HG03378 (cell line): ENCODE measurements around the gene LXN.
"Not testable (repeated sequence)": the region's sequence is repeated elsewhere in the genome, so short reads cannot be mapped to it uniquely, and the experiment has no call there.

ENCODE experiments used
- ATAC-seq: cut with Tn5 transposase; IDR thresholded peaks from one replicate; pipeline ENCODE4 v1.9.1; 2021; ENCODE audit warnings: mild to moderate bottlenecking, moderate library complexity; ENCODE audit not compliant: unreplicated experiment

Gene LXN

GRCh38 chr3:158672215-158673176 is at the start of gene LXN:
TSS of gene LXN (minus strand) at chr3:158672648. CDS start at chr3:158672478, 170 bp downstream.
- peak; percentile 99 for ATAC-seq

GRCh38 chr3:158722108-158722507 is 49.7 kb upstream of the LXN start:
- no peak for ATAC-seq

DNA sequence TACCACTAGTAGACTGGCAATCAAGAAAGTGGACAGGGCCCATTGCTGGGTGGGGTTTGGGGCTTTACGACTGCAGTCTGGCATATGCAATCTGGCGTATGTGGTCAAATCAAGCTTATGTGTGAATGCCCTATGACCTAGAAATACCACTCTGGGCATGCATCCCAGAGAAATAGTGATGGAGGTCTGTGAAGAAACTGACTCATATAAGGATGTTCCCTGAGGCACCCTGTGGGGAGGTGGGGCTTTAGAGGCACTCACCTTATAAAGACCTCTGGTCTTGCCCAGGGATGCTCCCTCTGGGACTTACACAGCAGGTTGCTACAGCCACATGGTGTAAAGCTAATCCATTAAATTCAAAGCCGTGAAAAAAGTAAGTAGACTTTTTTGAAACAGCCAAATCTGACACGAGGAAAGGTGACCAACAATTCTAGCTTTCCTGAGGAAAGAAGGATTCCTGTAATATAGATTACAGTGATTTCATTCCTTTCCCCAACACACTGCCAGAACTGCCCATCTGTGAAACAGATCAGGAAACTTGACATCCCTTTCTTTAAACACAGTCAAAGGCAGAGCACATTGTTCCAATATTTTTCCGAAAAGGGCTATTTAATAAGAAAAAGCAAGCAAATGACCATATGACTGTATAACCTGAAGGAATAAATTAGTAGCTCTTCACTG is 46.2 kb upstream of the LXN start:
- ATAC-seq, result no peak

DNA sequence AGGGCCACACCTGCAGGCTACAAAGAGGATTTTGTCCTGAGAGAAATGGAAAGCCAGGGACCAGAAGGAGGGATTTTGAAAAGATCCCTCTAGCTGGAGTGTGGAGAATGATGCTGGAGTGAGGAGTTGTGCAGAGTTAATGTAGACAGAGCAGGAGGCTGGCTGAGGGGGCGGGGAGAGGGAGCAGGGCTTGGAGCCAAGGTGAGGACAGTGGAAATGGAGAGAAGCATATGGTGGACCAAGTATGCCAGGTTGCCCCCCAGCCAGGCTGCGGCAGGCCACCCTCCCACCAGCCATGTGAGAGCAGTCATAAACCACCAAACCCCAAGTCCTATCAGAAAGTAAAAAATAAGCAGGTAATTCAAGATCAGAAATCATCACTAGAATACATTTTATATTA is 45.1 kb upstream of the LXN start:
- ATAC-seq, result no peak

DNA sequence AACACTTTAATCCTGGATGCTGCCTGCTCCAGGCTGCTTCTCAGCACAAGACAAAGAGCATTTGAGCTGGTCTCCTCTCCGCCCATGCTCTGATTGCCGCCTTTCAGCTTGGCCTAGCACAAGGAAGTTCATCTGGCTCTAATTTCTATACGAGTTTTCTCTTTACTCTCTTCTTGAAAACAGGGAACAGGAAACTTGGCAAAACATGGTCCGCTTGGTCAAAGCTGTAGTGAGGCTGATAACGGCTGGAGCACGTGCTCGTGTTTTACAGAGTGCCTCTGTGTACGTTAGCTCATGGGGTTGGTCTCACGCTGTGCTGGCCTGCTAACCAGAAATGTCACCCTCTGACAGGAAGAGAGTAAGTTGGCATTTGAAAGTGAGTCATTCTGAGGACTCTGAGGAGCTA is 40.6 kb upstream of the LXN start:
- no peak for ATAC-seq

DNA sequence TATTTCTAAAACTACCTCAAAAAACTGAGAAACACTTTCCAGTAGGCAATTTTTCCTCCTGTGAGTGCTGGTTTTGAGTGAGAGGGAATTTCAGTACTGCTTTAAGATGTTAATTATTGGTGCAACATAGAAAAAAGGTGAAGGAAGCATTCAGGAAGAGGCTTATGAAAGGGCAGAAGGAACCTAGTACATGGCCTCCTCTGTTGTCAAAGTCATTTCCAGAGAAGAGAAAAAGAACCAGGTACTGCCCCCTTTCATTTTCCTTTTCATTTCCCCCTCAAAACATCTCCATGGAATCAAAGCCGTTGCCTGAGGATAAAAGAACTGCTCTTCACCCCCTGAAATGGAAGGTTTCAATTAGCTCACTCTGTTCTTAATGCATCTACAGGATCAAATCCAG is 40.0 kb upstream of the LXN start:
- no peak for ATAC-seq

DNA sequence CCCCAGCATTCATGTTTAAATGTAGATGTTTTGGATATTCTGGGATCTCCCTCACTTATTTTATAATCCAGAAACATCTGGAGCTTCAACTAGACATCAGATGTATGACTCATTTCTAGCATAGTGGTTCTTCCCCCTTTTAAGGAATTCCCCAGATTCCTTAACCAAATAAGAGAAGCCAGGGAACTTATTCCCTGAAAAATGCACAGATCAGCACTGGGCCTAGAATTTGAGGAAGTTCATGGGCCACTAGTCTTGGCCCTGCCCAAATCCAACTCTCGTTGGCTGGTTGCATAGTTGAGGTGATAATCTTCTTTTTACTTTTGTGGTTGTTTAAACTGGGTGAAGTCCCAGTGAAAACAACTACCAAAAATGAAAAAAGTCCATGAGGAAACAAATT is 39.4 kb upstream of the LXN start:
- no peak for ATAC-seq

GRCh38 chr3:158710601-158711000 is 38.2 kb upstream of the LXN start:
- no peak for ATAC-seq

GRCh38 chr3:158709666-158710083 is 37.2 kb upstream of the LXN start:
- ATAC-seq, result no peak

- no peak for ATAC-seq
Measured at GRCh38 chr3:158703566-158703965, 31.1 kb upstream of the LXN start.

DNA sequence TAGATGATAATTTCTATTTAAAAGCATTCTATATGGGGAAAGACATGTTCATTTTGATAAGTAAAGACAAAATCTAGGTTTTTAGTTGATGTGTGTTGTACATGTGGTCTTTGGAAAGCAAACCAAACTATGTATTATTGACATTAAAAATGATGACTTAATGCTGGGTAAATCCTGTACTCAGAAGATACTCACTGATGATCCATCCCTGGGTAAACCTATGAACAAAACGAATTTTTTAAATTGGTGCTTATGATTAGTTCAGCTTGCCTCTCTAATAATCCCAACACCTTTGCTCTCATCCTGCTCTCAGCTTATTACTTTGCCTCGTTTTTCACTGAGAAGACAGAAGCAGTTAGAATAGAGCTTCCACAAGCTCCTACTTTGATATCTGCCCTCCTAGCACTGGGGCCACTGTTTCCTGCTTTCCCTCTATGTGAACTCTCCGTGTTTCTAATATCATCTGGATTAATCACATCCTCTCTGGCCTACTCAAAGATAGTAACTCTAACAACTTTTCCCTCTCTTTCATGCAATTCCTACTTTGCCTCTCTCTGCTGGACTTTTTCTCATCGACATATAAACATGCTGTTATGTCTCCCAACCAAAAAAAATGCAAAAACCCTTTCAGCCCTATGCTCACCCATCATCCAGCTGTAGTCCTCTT is 30.5 kb upstream of the LXN start:
- ATAC-seq, result no peak

DNA sequence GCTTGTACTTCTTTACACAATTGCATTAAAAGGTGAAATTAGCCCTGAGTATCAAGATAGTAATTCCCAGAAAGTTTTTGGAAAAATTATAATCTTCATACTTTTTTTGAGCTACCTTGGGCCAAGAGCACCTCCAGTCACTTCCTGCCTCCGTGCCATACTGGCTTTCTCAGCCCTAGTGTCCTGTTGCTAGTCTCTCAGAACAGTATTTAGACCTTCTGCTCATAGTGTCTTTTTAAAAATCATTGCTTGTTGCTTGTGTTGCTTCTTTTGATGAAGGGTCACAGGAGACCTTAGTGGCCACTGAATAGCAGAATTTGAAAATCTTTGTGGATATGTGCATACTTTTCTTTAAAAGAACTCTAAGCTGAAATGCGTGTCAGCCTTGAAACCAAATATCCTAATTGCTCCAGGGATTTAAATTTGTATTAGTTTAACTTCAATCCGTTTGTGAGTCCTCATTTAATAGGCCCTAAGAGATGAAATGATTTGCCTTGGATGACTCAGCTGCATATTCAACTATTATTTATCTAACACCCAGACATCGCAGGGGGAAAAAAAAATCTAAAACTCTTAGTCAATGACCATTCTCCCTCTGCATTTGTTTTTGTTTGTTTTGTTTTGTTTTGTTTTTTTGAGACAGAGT is 29.1 kb upstream of the LXN start:
- ATAC-seq, result no peak

DNA sequence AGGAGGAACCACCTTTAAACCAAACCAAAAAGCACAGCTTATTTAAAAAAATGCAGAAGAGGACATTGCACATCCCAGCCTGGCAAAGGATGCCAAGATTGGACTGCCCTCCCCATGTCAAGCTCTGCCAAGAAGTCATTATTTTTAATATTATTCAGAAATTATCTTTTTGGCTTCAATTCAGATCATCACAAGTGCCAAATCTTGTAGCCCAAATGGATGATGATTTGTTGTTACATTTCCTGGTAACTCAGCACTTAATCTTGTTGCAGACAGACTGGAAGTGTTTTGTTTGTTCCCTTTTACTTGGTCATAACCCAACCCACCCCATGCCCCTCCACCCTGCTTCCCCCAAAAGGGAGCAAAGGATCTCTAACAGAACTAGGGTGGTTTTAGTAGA is 28.1 kb upstream of the LXN start:
- no peak for ATAC-seq

GRCh38 chr3:158696618-158697017 is 24.2 kb upstream of the LXN start:
- ATAC-seq, result no peak

DNA sequence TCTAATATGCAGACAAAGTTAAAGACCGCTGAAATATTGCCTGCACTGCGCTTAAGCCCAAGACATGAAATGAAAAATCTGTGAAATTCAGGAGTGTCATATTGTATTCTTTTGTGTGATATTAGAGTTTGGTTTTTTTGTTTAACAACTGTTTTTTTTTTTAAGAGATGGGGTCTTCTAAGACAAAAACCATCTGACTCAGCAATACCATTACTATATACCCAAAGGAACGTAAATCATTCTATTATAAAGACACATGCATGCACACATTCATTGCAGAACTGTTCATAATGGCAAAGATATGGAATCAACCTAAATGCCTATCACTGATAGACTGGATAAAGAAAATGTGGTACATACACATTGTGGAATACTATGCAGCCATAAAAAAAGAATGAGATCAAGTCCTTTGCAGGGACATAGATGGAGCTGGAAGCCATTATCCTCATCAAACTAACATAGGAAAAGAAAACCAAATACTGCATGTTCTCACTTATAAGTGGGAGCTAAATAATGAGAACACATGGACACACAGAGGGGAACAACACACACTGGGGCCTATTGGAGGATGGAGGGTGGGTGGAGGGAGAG is 21.5 kb upstream of the LXN start:
- ATAC-seq, result not testable (repeated sequence)

DNA sequence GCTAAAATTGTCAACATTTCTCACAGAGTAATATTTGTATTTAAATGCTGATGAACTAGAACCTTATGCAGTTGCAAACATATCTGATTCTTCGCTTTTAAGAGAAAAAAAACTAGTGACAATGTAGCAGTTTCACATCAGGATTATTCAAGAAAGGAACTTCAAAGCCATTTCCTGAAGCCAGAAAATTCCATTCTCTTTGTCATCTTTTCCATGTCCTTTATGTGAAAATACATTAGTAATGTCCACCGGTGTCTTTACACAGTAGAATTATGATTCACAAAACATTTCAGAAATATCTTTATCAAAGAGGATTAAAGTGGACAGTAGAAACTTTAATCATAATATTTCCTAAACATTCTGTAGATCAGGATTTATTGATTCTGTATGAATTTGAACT is 12.7 kb upstream of the LXN start:
- no peak for ATAC-seq

DNA sequence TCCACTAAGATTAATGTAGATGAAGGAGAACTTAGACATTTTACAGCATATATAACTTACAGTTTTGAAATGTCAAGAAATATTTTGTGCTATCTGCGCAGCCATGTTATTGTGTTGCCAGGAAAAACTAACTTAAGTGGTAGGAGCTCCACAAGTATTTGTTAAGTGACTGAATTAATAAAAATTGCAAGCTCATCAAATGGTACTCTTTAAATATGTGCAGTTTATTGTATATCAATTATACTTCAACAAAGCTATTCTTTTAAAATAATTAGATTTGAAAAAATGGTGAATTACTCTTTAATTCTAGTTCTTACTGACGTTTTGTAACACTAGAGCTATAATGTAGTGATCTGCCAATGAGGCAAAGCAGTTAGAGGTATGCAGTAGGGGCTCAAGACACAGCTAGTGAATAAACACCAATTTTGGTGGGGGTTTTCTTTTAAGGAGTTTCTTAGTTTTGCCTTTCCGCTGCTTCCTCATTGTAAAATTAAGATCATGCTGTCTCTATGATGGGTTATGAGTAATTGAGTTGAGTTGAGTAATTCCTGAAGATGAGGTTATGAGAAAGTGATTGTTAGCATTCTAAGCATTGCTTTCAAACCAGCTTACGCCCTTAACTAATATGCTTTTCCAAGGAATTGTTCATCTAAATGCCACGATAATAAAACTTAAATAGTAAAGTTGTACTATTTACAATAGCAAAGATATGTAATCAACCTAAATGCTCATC is 10.9 kb upstream of the LXN start:
- ATAC-seq, result no peak

DNA sequence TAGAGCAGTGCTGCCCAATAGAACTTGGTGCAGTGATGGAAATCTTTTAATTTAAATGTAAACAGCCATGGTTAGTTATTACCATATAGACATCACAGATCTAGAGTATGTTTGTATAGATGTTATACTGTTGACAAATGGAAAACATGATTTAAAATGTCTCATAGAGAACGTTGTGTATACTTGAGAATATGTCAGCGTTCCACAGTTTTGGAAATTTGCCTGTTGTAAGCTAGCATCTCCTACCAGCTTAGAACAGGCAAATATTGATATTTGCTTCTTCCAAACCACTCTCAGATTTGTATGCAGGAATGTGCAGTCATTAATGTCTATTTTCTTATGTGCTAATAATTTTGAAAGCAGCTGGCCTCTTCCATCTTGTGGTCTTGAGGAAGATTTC is 8.4 kb upstream of the LXN start:
- no peak for ATAC-seq

GRCh38 chr3:158679547-158680000 is 7.1 kb upstream of the LXN start:
- no peak for ATAC-seq

GRCh38 chr3:158678687-158679086 is 6.2 kb upstream of the LXN start:
- ATAC-seq, result no peak
